Mucosa of rectum (tissue), 2 donors: ENCODE measurements around the gene IPCEF1.

Experiments
- H3K27ac ChIP-seq, 2 donors: one replicate each; pipeline ENCODE4 v1.7.0; 2013; ENCODE audit warnings: inconsistent platforms in 2 of 2, low read depth in 2 of 2, low read length in 2 of 2
- H3K27me3 ChIP-seq, 2 donors: one replicate each; pipeline ENCODE4 v1.7.0; 2013; ENCODE audit warnings: low read length in 2 of 2; ENCODE audit not compliant: control insufficient read depth in 2 of 2, insufficient read depth in 2 of 2
- H3K36me3 ChIP-seq, 2 donors: one replicate each; pipeline ENCODE4 v1.7.0; 2013; ENCODE audit warnings: low read length in 2 of 2; ENCODE audit not compliant: control insufficient read depth in 2 of 2, insufficient read depth in 2 of 2
- H3K4me1 ChIP-seq, 2 donors: one replicate each; pipeline ENCODE4 v1.7.0; 2013; ENCODE audit warnings: low read length in 2 of 2, mild to moderate bottlenecking in 1 of 2; ENCODE audit not compliant: control insufficient read depth in 2 of 2, insufficient read depth in 2 of 2
- H3K4me3 ChIP-seq, 2 donors: one replicate each; pipeline ENCODE4 v1.7.0; 2013; ENCODE audit warnings: low read length in 2 of 2
- H3K9ac ChIP-seq, 2 donors: one replicate each; pipeline ENCODE4 v1.7.0; 2013; ENCODE audit warnings: low read length in 2 of 2, low read depth in 1 of 2, mild to moderate bottlenecking in 1 of 2
- H3K9me3 ChIP-seq, 2 donors: one replicate each; pipeline ENCODE4 v1.7.0; 2013; ENCODE audit warnings: low read length in 2 of 2; ENCODE audit not compliant: control insufficient read depth in 2 of 2
- donor health status: healthy.
- donor health status: Normal muscosa, but diverticular disease.

The IPCEF1 gene

DNA sequence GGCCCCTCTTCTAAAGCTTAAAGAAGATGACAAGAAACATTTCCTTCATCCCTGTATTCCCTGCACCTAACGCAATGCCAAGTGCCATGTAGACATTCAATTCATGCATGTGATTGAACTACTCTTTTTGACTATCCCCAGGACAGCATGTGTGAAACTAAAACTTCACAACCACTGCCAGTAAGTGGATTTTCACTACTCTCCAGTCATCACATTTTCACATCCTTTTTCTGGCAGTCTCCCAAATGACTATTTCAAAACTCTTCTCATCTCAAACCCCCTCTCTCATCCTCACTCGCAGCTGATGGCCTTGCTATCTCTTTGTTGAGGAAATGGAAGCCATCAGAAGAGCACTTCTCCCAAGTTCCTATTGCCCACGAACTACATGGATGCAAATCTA is 194.9 kb downstream of the IPCEF1 start:
- Histone ChIP-seq H3K4me3 (no peak overlapping the region), H3K27ac (no peak overlapping the region), H3K4me1 (peaks cover 4 to 5% of the 10 kb centered on the region in 2 donors), H3K9ac (no peak overlapping the region), H3K27me3 (no peaks in the 10 kb centered on the region), H3K36me3 (peaks cover 0 to 2% of the 10 kb centered on the region in 2 donors), H3K9me3 (no peaks in the 10 kb centered on the region)

DNA sequence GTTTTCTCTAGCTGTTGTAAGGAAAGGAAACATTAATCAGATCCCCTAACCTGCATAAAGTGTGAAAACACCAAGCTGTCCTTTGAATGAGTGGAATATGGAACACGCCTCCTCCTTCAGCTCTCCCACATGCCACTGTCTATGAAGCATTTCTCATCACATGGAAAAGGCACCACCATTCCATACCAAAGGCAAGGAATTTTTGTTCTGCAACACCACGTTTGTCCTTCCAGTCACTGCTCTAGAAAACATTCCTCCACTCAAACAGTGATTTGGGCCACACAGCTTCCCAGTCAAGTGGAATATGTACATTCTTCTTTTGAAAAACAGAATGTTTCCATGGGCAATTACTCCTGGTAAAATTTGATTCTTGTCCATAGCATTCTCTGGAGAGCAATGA is 197.5 kb downstream of the IPCEF1 start:
- Histone ChIP-seq H3K36me3 (peaks cover 0 to 2% of the 10 kb centered on the region in 2 donors), H3K4me1 (peaks cover 7% of the 10 kb centered on the region in 2 donors), H3K9me3 (no peaks in the 10 kb centered on the region)

DNA sequence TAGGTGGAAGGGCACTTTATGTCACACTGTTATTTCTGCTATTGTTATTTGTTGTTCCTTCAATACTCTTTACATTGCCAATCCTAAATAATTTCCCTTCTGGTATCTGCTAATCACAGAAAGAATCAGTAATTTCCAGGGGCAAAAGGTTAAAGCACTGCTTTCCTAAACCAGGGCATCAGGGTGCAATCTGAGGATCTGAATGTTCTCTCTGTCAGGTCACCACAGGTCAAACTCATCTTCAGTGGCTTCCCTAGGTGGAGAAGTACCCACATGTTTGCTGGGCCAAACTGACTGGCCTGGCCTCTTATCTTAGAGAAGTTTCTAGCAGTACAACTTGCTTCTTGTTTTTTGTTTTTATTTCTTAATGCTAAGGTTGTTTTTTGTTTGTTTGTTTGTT is 198.9 kb downstream of the IPCEF1 start:
- H3K27me3 ChIP-seq: no peaks in the 10 kb centered on the region
- no peaks in the 10 kb centered on the region for H3K9me3 ChIP-seq
- H3K4me3 ChIP-seq: no peak overlapping the region
- peaks cover 7% of the 10 kb centered on the region in 2 donors for H3K4me1 ChIP-seq
- H3K27ac ChIP-seq: no peak overlapping the region
- no peak overlapping the region for H3K9ac ChIP-seq
- H3K36me3 ChIP-seq: no peaks in the 10 kb centered on the region

More for the DNA sequence above, 197.5 kb downstream of the IPCEF1 start:
- Histone ChIP-seq H3K27me3 (no peaks in the 10 kb centered on the region), H3K27ac (no peak overlapping the region), H3K4me3 (no peak overlapping the region), H3K9ac (no peak overlapping the region)

DNA sequence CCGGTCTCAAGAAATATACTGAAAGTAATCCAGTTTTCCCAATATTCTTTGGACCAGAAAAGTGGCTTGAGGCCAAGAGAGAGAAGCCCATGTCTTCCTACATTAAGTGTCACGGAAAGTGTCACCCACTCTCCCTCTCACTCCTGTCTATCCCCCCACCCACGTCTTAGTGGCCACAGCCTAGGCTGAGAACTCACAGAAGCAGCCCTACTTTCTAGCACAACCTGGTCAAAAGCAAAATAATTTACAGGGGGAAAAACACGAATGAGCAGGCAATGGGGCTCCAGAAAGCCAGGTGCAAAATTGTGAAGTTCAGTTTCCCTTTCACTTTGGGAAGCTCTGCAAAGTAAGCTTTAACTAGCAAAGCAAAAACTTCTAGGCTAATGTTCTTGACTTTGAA is 199.5 kb downstream of the IPCEF1 start:
- H3K9ac ChIP-seq: no peak overlapping the region
- H3K4me3 ChIP-seq: peak overlapping the region in 1 of 2 donors; percentile 48
- H3K27ac ChIP-seq: peak overlapping the region in 1 of 2 donors; percentile 65
- no peaks in the 10 kb centered on the region for H3K27me3 ChIP-seq
- no peaks in the 10 kb centered on the region for H3K36me3 ChIP-seq
- no peaks in the 10 kb centered on the region for H3K9me3 ChIP-seq
- H3K4me1 ChIP-seq: peaks cover 7% of the 10 kb centered on the region in 2 donors

DNA sequence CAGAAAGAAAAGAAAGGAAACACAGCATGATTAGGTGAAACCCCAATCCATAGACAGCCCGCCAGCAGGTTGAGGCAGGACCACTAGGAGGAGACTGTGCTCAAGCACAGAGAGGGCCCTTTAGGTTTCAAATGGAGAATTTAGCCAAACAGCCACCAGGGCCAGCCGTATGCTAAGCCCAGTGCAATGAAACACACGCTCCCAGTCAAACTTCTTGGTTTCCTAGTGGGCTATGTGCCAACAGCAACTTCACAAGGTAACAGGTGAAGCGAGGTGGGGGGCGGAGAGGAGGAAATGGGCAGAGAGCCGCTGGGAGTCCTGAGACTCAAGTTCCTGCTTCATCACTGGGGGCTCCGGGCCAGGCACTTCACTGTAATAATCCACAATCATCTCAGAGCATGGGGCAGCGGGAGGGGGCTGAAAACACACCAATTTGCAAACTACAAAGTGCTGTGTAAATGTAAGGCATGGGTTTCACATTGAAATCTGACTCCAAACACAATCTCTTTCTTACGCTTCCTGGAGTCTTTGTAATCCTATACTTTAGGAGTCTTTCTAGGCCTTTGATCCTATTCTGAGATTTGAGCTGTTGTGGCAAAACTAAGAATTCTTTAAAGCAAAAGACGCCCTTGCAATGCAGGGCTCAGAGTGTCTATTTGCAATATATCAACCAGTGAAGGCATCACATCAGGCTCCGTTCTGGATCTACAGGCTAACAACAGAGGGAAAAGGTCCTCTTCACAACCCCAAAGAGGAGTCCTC is 200.3 kb downstream of the IPCEF1 start:
- no peaks in the 10 kb centered on the region for H3K27me3 ChIP-seq
- no peak overlapping the region for H3K9ac ChIP-seq
- no peak overlapping the region for H3K27ac ChIP-seq
- no peaks in the 10 kb centered on the region for H3K36me3 ChIP-seq
- peak overlapping the region in 1 of 2 donors; percentile 48 for H3K4me3 ChIP-seq
- peaks cover 7% of the 10 kb centered on the region in 2 donors for H3K4me1 ChIP-seq
- no peaks in the 10 kb centered on the region for H3K9me3 ChIP-seq

DNA sequence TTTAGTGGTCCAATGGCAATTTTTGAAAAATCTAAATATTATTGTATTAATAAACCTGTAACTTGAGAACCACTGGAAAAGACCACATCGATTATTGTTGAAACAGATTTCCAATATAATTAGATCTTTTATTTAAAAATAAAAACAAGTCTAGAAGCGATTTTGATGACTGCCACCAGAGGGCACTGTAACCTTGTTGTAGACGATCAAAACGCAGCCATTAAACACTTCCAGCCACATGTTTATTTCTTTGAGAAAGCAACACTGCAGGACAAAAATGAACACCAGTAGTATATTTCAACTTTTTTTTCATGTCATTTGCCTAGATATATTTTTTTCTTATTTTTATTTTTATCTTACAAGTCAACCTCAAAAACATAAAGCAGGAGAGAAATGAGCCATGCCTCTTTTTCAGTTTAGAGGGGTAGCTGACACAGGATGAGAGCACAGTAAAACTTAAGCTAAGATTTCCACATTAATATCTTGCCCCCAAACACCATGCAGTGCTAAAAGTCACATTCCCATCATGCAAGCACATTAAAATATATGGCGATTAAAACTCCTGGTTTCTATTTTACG is 202.1 kb downstream of the IPCEF1 start:
- H3K27ac ChIP-seq: no peak overlapping the region
- no peaks in the 10 kb centered on the region for H3K9me3 ChIP-seq

DNA sequence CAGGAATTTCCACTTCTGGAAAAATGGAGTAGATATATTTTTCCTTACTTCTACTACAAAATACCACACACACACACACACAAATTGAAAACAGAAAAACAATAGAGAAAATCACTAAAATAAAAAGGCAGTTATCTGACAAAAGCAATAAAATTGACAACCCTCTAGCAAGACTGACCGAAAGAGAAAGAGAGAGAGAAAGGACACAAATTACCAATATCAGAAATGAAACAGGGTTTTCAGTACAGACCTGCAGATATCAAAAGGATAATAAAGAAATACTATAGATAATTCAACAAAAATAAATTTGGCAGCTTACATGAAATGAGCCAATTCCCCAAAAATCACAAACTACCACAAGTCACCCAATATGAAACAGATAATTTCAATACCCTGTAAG is 212.8 kb downstream of the IPCEF1 start:
- Histone ChIP-seq H3K36me3 (no peaks in the 10 kb centered on the region), H3K9ac (no peak overlapping the region), H3K4me1 (no peaks in the 10 kb centered on the region), H3K27me3 (no peaks in the 10 kb centered on the region), H3K27ac (no peak overlapping the region), H3K9me3 (no peaks in the 10 kb centered on the region), H3K4me3 (no peak overlapping the region)

More for the DNA sequence above, 202.1 kb downstream of the IPCEF1 start:
- Histone ChIP-seq H3K4me1 (peaks cover 7% of the 10 kb centered on the region in 2 donors), H3K9ac (no peak overlapping the region), H3K27me3 (no peaks in the 10 kb centered on the region), H3K4me3 (no peak overlapping the region), H3K36me3 (no peaks in the 10 kb centered on the region)

DNA sequence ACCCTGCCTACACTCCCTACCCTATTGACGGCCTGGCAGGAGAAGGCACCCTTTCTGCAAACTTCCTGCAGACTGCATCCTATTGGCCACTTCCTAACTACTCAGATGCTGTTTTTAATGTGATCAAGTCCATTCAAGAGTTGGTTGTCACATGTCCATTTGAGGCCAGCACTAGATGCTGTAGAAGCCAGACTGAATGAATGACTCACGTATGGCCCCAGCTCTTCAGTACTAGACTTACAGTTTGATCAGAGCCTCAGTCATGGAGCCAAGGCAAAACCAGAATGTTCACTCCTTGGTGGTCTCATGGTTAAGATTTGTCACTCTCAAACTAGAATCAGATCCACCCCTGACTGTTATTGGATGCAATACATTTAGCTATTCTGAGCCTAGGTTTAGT is 215.9 kb downstream of the IPCEF1 start:
- no peaks in the 10 kb centered on the region for H3K4me1 ChIP-seq
- H3K9me3 ChIP-seq: no peaks in the 10 kb centered on the region
- H3K9ac ChIP-seq: no peak overlapping the region
- H3K27me3 ChIP-seq: no peaks in the 10 kb centered on the region
- no peak overlapping the region for H3K27ac ChIP-seq
- H3K4me3 ChIP-seq: no peak overlapping the region
- H3K36me3 ChIP-seq: no peaks in the 10 kb centered on the region

DNA sequence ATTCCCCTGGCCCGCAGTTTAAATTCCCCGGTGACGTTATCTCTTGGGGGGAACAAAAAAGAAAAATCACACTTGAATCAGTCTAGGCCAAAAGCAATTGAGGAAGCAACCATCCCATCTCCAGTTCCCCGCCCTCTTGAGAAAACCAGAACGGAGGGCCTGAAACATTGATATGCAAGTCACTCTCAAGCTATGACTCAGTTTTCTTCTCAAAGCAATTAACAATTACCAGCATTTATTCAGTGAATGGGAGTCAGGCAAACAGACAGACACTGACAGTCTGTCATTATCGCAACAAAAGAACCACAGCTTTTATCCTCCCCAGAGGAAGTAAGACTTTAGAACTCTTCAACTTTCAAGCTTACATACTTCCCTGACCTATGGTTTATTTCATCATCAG is 216.7 kb downstream of the IPCEF1 start:
- Histone ChIP-seq H3K27ac (no peak overlapping the region), H3K9me3 (no peaks in the 10 kb centered on the region), H3K36me3 (no peaks in the 10 kb centered on the region), H3K9ac (no peak overlapping the region), H3K4me3 (no peak overlapping the region), H3K27me3 (no peaks in the 10 kb centered on the region), H3K4me1 (no peaks in the 10 kb centered on the region)

DNA sequence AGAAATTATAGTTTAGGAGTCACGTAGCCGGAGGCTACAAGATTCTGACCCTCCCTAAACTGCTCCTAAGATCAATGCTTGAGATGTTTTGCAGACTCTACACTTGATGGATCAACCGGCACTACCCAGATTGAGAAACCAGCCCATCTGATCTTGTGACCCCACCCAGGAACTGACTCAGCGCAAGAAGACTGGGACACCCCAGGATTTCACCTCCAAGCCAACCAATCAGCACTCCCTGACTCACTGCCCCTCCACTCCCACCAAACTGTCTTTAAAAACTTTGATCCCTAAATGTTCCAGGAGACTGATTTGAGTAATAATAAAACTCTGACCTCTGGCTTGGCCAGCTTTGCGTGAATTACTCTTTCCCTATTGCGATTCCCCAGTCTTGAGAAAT is 217.8 kb downstream of the IPCEF1 start:
- Histone ChIP-seq H3K36me3 (no peaks in the 10 kb centered on the region), H3K27ac (no peak overlapping the region), H3K4me3 (no peak overlapping the region), H3K4me1 (no peaks in the 10 kb centered on the region), H3K9me3 (no peaks in the 10 kb centered on the region), H3K9ac (no peak overlapping the region), H3K27me3 (no peaks in the 10 kb centered on the region)
